ENCODE measurements around the gene PDGFD.

PDGFD gene

GRCh38 chr11:104093426-104094280 is 70.3 kb downstream of the PDGFD start:
- TF ChIP-seq CTCF (IDR thresholded peaks at IDR 0.05; ENCODE audit: low read depth, low read length), result no peak
- no peak overlapping the region for H3K4me3 ChIP-seq (replicated peaks in 1 of 2; ENCODE audit: low read depth in 2 of 2, low read length in 2 of 2)
- DNase-seq (ENCODE audit: low read depth in 2 of 2), result no peak

GRCh38 chr11:104092744-104093143 is 71.2 kb downstream of the PDGFD start:
- H3K4me3 ChIP-seq (replicated peaks in 1 of 2; ENCODE audit: low read depth in 2 of 2, low read length in 2 of 2), result no peak overlapping the region
- DNase-seq (ENCODE audit: low read depth in 2 of 2), result no peak
- TF ChIP-seq CTCF (IDR thresholded peaks at IDR 0.05; ENCODE audit: low read depth, low read length), result no peak

DNA sequence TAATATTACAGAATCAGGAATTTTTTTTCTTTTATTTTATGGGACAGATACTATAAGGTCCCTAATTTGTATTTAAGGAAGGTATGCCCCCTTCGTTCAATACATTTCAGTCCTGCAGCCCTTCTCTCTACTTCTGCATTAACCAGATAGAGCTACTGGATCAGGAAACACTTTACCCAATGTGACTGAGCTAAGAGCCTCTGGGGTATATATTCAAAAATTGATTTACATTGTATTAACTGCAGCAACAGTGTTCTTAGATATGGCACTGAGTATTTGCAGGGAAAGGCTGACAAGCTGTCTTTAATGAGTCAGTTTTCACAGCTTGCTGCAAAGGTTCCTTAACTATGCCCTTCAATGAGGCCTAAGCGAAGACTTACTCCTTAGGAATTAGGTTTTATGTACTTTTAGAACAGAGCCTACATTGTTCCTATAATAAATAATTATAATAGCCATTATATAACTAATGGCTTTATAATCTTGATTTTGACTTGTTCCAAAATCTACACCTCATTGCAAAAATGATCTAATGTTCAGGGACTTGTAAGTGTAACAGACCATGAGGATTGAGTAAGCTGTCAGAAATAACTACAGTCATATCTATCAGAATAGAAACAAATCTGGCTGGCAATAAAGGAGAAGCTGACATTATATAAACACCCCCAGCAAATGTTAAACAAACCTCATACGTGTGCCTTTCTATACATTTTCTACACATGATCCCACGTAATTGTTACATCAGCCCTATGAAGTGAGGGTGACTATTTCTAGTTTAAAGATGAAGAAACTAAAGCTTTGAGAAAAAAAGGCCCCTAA is 72.5 kb downstream of the PDGFD start:
- H3K4me3 ChIP-seq (replicated peaks in 1 of 2; ENCODE audit: low read depth in 2 of 2, low read length in 2 of 2), result no peak overlapping the region
- DNase-seq (ENCODE audit: low read depth in 2 of 2), result no peak
- no peak for TF ChIP-seq CTCF (IDR thresholded peaks at IDR 0.05; ENCODE audit: low read depth, low read length)

DNA sequence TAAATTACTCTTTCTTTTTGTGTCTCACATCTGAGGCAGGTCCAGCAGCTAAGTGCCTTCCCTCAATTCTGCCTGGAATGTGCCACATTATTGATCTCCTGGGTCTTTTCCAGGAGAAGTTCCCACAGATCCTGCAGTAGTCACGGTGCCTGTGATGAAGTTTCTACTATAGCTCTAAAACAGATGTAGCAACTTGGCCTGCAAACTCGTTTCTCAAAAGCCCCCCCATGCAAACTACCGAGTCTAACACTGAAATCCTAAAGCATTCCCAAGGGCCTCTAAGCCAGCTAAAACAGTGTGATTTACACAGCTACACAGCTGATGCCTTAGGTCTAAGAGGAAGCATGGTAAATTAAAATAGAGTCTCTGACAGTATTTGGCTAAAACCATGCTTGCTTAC is 73.2 kb downstream of the PDGFD start:
- no peak overlapping the region for H3K4me3 ChIP-seq (replicated peaks in 1 of 2; ENCODE audit: low read depth in 2 of 2, low read length in 2 of 2)
- no peak for DNase-seq (ENCODE audit: low read depth in 2 of 2)
- no peak for TF ChIP-seq CTCF (IDR thresholded peaks at IDR 0.05; ENCODE audit: low read depth, low read length)

- TF ChIP-seq CTCF (IDR thresholded peaks at IDR 0.05; ENCODE audit: low read depth, low read length), result no peak
- H3K4me3 ChIP-seq (replicated peaks in 1 of 2; ENCODE audit: low read depth in 2 of 2, low read length in 2 of 2), result no peak overlapping the region
- DNase-seq (ENCODE audit: low read depth in 2 of 2), result no peak
Observed at GRCh38 chr11:104089481-104089880, 74.5 kb downstream of the PDGFD start.

GRCh38 chr11:104086621-104087020 is 77.3 kb downstream of the PDGFD start:
- no peak for TF ChIP-seq CTCF (IDR thresholded peaks at IDR 0.05; ENCODE audit: low read depth, low read length)
- no peak overlapping the region for H3K4me3 ChIP-seq (replicated peaks in 1 of 2; ENCODE audit: low read depth in 2 of 2, low read length in 2 of 2)
- no peak for DNase-seq (ENCODE audit: low read depth in 2 of 2)

All from cardiac fibroblast (primary cell).